Effector memory CD8-positive, alpha-beta T cell (primary cell): ENCODE data around the gene HOXA9.

Experiments used
- ATAC-seq: fragments of 150-1000 bp; cut with Tn5 transposase; replicated peaks from 2 replicates; pipeline ENCODE4 v1.10.0; 2021; ENCODE audit warnings: mild to moderate bottlenecking, moderate library complexity
- DNase-seq, 3 experiments: peaks; one replicate each; pipeline ENCODE4 v3.0.0; 2021
- H3K27ac Mint-ChIP-seq, 2 donors: one replicate each; pipeline ENCODE4 v1.8.0; 2022; ENCODE audit warnings: mild to moderate bottlenecking in 2 of 2, mixed read lengths in 2 of 2, moderate library complexity in 2 of 2
- H3K27me3 Mint-ChIP-seq, 2 donors: one replicate each; pipeline ENCODE4 v1.8.0; 2022; ENCODE audit warnings: mixed read lengths in 2 of 2
- H3K36me3 Mint-ChIP-seq: one replicate; pipeline ENCODE4 v1.8.0; 2022; ENCODE audit warnings: mild to moderate bottlenecking, moderate library complexity, mixed read lengths; ENCODE audit not compliant: insufficient read depth
- H3K4me1 Mint-ChIP-seq, 2 donors: one replicate each; pipeline ENCODE4 v1.8.0; 2022; ENCODE audit warnings: low read depth in 2 of 2, mixed read lengths in 2 of 2
- H3K4me3 Mint-ChIP-seq, 2 donors: one replicate each; pipeline ENCODE4 v1.8.0; 2022; ENCODE audit warnings: mild to moderate bottlenecking in 2 of 2, mixed read lengths in 2 of 2, moderate library complexity in 2 of 2
- H3K9me3 Mint-ChIP-seq, 2 donors: one replicate each; pipeline ENCODE4 v1.8.0; 2022; ENCODE audit warnings: mixed read lengths in 2 of 2

HOXA9 gene

GRCh38 chr7:27166531-27167505 is 1.5 kb upstream of the HOXA9 start:
- Mint-ChIP-seq H3K9me3 (no peaks in the 10 kb centered on the region), H3K27ac (peak overlapping the region; percentile 41 to 60), H3K4me1 (peaks cover 24 to 25% of the 10 kb centered on the region in 2 donors), H3K36me3 (peaks cover 52% of the 10 kb centered on the region), H3K27me3 (peaks cover 82 to 100% of the 10 kb centered on the region in 2 donors), H3K4me3 (peak overlapping the region; percentile 41 to 65)
- DNase-seq (no peak), ATAC-seq (no peak)

- Mint-ChIP-seq H3K9me3 (no peaks in the 10 kb centered on the region), H3K27me3 (peaks cover 74 to 99% of the 10 kb centered on the region in 2 donors), H3K36me3 (peaks cover 47% of the 10 kb centered on the region), H3K4me1 (peaks cover 19 to 24% of the 10 kb centered on the region in 2 donors), H3K27ac (peak overlapping the region in 1 of 2 donors; percentile 82), H3K4me3 (peak overlapping the region; percentile 58 to 74)
- ATAC-seq (no peak), DNase-seq (no peak)
These were observed 726 bp upstream of the HOXA9 start for GRCh38 chr7:27165996-27166530.

- DNase-seq, result no peak
- H3K27ac Mint-ChIP-seq, result peak overlapping the region in 1 of 2 donors; percentile 68
- H3K36me3 Mint-ChIP-seq, result peaks cover 50% of the 10 kb centered on the region
- H3K4me3 Mint-ChIP-seq, result peak overlapping the region; percentile 54 to 63
- no peak for ATAC-seq
- peaks cover 65 to 95% of the 10 kb centered on the region in 2 donors for H3K27me3 Mint-ChIP-seq
- H3K9me3 Mint-ChIP-seq, result no peaks in the 10 kb centered on the region
- peaks cover 19 to 26% of the 10 kb centered on the region in 2 donors for H3K4me1 Mint-ChIP-seq
These were observed 809 bp downstream of the HOXA9 start for GRCh38 chr7:27164367-27165088.

GRCh38 chr7:27164045-27164366 is 1.3 kb downstream of the HOXA9 start:
- Mint-ChIP-seq H3K36me3 (peaks cover 48% of the 10 kb centered on the region), H3K4me3 (peak overlapping the region in 1 of 2 donors; percentile 63), H3K4me1 (peaks cover 19 to 25% of the 10 kb centered on the region in 2 donors), H3K27ac (peak overlapping the region in 1 of 2 donors; percentile 68), H3K9me3 (no peaks in the 10 kb centered on the region), H3K27me3 (peaks cover 66 to 95% of the 10 kb centered on the region in 2 donors)
- DNase-seq (no peak), ATAC-seq (no peak)

GRCh38 chr7:27163288-27164044 is 1.9 kb downstream of the HOXA9 start:
- ATAC-seq (no peak), DNase-seq (no peak)
- H3K27me3 Mint-ChIP-seq, result peaks cover 66 to 95% of the 10 kb centered on the region in 2 donors
- H3K4me1 Mint-ChIP-seq, result peaks cover 15 to 20% of the 10 kb centered on the region in 2 donors
- no peaks in the 10 kb centered on the region for H3K9me3 Mint-ChIP-seq
- no peak overlapping the region for H3K4me3 Mint-ChIP-seq
- peaks cover 45% of the 10 kb centered on the region for H3K36me3 Mint-ChIP-seq
- no peak overlapping the region for H3K27ac Mint-ChIP-seq

GRCh38 chr7:27162561-27163287 is 2.6 kb downstream of the HOXA9 start:
- H3K9me3 Mint-ChIP-seq, result no peaks in the 10 kb centered on the region
- H3K4me1 Mint-ChIP-seq, result peaks cover 21 to 24% of the 10 kb centered on the region in 2 donors
- peaks cover 47% of the 10 kb centered on the region for H3K36me3 Mint-ChIP-seq
- no peak overlapping the region for H3K4me3 Mint-ChIP-seq
- DNase-seq (no peak), ATAC-seq (no peak)
- H3K27ac Mint-ChIP-seq, result no peak overlapping the region
- peaks cover 66 to 95% of the 10 kb centered on the region in 2 donors for H3K27me3 Mint-ChIP-seq

GRCh38 chr7:27161721-27162560 is 3.4 kb downstream of the HOXA9 start:
- Mint-ChIP-seq H3K4me1 (peaks cover 18 to 24% of the 10 kb centered on the region in 2 donors), H3K9me3 (no peaks in the 10 kb centered on the region)

GRCh38 chr7:27161214-27161720 is 4.1 kb downstream of the HOXA9 start:
- H3K4me1 Mint-ChIP-seq, result peaks cover 17 to 23% of the 10 kb centered on the region in 2 donors
- H3K36me3 Mint-ChIP-seq, result peaks cover 41% of the 10 kb centered on the region
- H3K4me3 Mint-ChIP-seq, result peak overlapping the region; percentile 53 to 84
- ATAC-seq (no peak), DNase-seq (no peak)
- H3K27me3 Mint-ChIP-seq, result peaks cover 62 to 95% of the 10 kb centered on the region in 2 donors
- H3K27ac Mint-ChIP-seq, result peak overlapping the region in 1 of 2 donors; percentile 52
- H3K9me3 Mint-ChIP-seq, result no peaks in the 10 kb centered on the region

More at GRCh38 chr7:27161721-27162560, 3.4 kb downstream of the HOXA9 start:
- no peak for ATAC-seq
- Mint-ChIP-seq H3K4me3 (peak overlapping the region in 1 of 2 donors; percentile 23), H3K27ac (no peak overlapping the region), H3K27me3 (peaks cover 66 to 95% of the 10 kb centered on the region in 2 donors), H3K36me3 (peaks cover 43% of the 10 kb centered on the region)
- no peak for DNase-seq

- Mint-ChIP-seq H3K27ac (peak overlapping the region in 1 of 2 donors; percentile 52), H3K4me3 (peak overlapping the region; percentile 53 to 84), H3K9me3 (no peaks in the 10 kb centered on the region), H3K36me3 (peaks cover 38% of the 10 kb centered on the region), H3K4me1 (peaks cover 16 to 24% of the 10 kb centered on the region in 2 donors), H3K27me3 (peaks cover 65 to 95% of the 10 kb centered on the region in 2 donors)
- DNase-seq (peak; percentile 83 to 85 (median 83)), ATAC-seq (peak; percentile 83)
These were observed 4.7 kb downstream of the HOXA9 start for GRCh38 chr7:27160546-27161213.

- ATAC-seq (no peak), DNase-seq (no peak)
- Mint-ChIP-seq H3K9me3 (no peaks in the 10 kb centered on the region), H3K36me3 (peaks cover 39% of the 10 kb centered on the region), H3K27me3 (peaks cover 68 to 95% of the 10 kb centered on the region in 2 donors), H3K4me3 (peak overlapping the region; percentile 53 to 84), H3K27ac (no peak overlapping the region), H3K4me1 (peaks cover 18 to 27% of the 10 kb centered on the region in 2 donors)
These were observed 5.2 kb downstream of the HOXA9 start for GRCh38 chr7:27160145-27160545.
